OCI-LY1 (cell line): Measurements from ENCODE around the gene TRPV6.

Source experiments
- H2AFZ ChIP-seq: fragments of 200-600 bp; sonication (generic), shearing (Covaris generic); 2 replicates; pipeline ENCODE4 v1.6.0; 2014; ENCODE audit warnings: antibody characterized with exemption, mild to moderate bottlenecking, low read length
- H3F3A ChIP-seq: fragments of 200-600 bp; sonication (generic), shearing (Covaris generic); 2 replicates; pipeline ENCODE4 v1.6.0; 2014; ENCODE audit warnings: mild to moderate bottlenecking, antibody characterized with exemption, low read length, moderate library complexity; ENCODE audit not compliant: insufficient read depth
- H3K27ac ChIP-seq: fragments of 200-600 bp; sonication (generic); 2 replicates; pipeline ENCODE4 v1.5.1; 2014; ENCODE audit warnings: low read length, mixed run types, mild to moderate bottlenecking, low read depth; ENCODE audit not compliant: poor library complexity, severe bottlenecking
- H3K27me3 ChIP-seq: fragments of 200-600 bp; sonication (generic); 2 replicates; pipeline ENCODE4 v1.6.0; 2014; ENCODE audit warnings: antibody characterized with exemption, mild to moderate bottlenecking, low read length, moderate library complexity; ENCODE audit not compliant: insufficient read depth
- H3K36me3 ChIP-seq: fragments of 200-600 bp; sonication (generic); 2 replicates; pipeline ENCODE4 v1.6.1; 2014; ENCODE audit warnings: mild to moderate bottlenecking, antibody characterized with exemption, low read length, moderate library complexity, mixed read lengths; ENCODE audit not compliant: insufficient read depth
- H3K4me1 ChIP-seq: fragments of 200-600 bp; sonication (generic); 2 replicates; pipeline ENCODE4 v1.5.1; 2014; ENCODE audit warnings: mild to moderate bottlenecking, low read length, moderate library complexity; ENCODE audit not compliant: insufficient read depth, severe bottlenecking
- H3K4me2 ChIP-seq: fragments of 200-600 bp; sonication (generic), shearing (Covaris generic); 2 replicates; pipeline ENCODE4 v1.6.1; 2014; ENCODE audit warnings: low read length
- H3K4me3 ChIP-seq: fragments of 200-600 bp; sonication (generic); 2 replicates; pipeline ENCODE4 v1.5.1; 2014; ENCODE audit warnings: low read length, low read depth, mild to moderate bottlenecking, mixed read lengths; ENCODE audit not compliant: poor library complexity, severe bottlenecking
- H3K79me2 ChIP-seq: fragments of 200-600 bp; shearing (Covaris generic); 2 replicates; pipeline ENCODE4 v1.6.1; 2016; ENCODE audit warnings: mixed run types, low read length, mixed read lengths; ENCODE audit not compliant: insufficient read depth
- H3K9ac ChIP-seq: fragments of 200-600 bp; sonication (generic), shearing (Covaris generic); 2 replicates; pipeline ENCODE4 v1.6.1; 2014; ENCODE audit warnings: mild to moderate bottlenecking, low read length, mixed read lengths
- H3K9me2 ChIP-seq: fragments of 200-600 bp; sonication (generic), shearing (Covaris generic); 2 replicates; pipeline ENCODE4 v1.6.1; 2014; ENCODE audit warnings: low read depth, mild to moderate bottlenecking, low read length, mixed read lengths
- H3K9me3 ChIP-seq: fragments of 200-600 bp; shearing (Covaris generic); 2 replicates; pipeline ENCODE4 v1.6.1; 2014; ENCODE audit warnings: low read length, mixed read lengths
- H4K20me1 ChIP-seq: fragments of 200-600 bp; sonication (generic), shearing (Covaris generic); 2 replicates; pipeline ENCODE4 v1.6.0; 2016; ENCODE audit warnings: mild to moderate bottlenecking, low read length; ENCODE audit not compliant: insufficient read depth
- EZH2 ChIP-seq: fragments of 200-600 bp; sonication (generic), shearing (Covaris generic); IDR thresholded peaks from 2 replicates; pipeline ENCODE4 v1.8.0; 2017; ENCODE audit warnings: borderline replicate concordance, mixed run types, mild to moderate bottlenecking, antibody characterized with exemption, low read length, moderate library complexity, mixed read lengths
- TF ChIP-seq, protein P1 (sequence below): fragments of 200-600 bp; sonication (generic), shearing (Covaris generic); IDR thresholded peaks from 2 replicates; pipeline ENCODE4 v1.5.1; 2017; ENCODE audit warnings: mild to moderate bottlenecking, antibody characterized with exemption, low read length, moderate library complexity, mixed read lengths

The TRPV6 gene

DNA sequence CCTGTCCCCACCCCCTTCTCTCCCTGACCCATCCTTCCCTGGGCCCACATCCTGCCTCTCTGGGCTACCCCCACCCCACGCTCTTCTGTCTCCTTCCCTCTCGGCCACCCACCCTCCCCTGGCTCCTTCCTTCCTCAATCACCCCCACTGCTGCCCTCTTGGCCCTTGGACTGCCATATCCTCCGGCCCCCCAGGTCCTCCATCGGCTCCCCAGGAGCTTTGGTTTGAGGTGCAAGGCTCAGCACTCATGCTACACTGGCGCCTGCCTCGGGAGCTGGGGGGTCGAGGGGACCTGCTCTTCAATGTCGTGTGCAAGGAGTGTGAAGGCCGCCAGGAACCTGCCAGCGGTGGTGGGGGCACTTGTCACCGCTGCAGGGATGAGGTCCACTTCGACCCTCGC lies 19.8 kb downstream of the TRPV6 start:
- no peaks in the 10 kb centered on the region for H3K4me1 ChIP-seq
- no peaks in the 10 kb centered on the region for H3K36me3 ChIP-seq
- H3K4me2 ChIP-seq, result no peak overlapping the region

GRCh38 chr7:142864980-142865747 lies 20.4 kb downstream of the TRPV6 start:
- H3K9me2 ChIP-seq, result no peaks in the 10 kb centered on the region
- no peaks in the 10 kb centered on the region for H3K4me1 ChIP-seq
- no peaks in the 10 kb centered on the region for H3K79me2 ChIP-seq
- H3K4me3 ChIP-seq, result no peak overlapping the region
- no peaks in the 10 kb centered on the region for H3F3A ChIP-seq
- no peaks in the 10 kb centered on the region for H4K20me1 ChIP-seq
- no peak overlapping the region for H3K4me2 ChIP-seq
- H3K36me3 ChIP-seq, result no peaks in the 10 kb centered on the region
- H3K9ac ChIP-seq, result no peak overlapping the region
- H3K27me3 ChIP-seq, result peaks cover 5% of the 10 kb centered on the region
- H3K9me3 ChIP-seq, result no peaks in the 10 kb centered on the region
- no peak overlapping the region for H3K27ac ChIP-seq
- no peak for TF ChIP-seq EZH2
- TF ChIP-seq, protein P1, sequence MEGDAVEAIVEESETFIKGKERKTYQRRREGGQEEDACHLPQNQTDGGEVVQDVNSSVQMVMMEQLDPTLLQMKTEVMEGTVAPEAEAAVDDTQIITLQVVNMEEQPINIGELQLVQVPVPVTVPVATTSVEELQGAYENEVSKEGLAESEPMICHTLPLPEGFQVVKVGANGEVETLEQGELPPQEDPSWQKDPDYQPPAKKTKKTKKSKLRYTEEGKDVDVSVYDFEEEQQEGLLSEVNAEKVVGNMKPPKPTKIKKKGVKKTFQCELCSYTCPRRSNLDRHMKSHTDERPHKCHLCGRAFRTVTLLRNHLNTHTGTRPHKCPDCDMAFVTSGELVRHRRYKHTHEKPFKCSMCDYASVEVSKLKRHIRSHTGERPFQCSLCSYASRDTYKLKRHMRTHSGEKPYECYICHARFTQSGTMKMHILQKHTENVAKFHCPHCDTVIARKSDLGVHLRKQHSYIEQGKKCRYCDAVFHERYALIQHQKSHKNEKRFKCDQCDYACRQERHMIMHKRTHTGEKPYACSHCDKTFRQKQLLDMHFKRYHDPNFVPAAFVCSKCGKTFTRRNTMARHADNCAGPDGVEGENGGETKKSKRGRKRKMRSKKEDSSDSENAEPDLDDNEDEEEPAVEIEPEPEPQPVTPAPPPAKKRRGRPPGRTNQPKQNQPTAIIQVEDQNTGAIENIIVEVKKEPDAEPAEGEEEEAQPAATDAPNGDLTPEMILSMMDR, result no peak
- H2AFZ ChIP-seq, result no peak overlapping the region

More for the DNA sequence above, 19.8 kb downstream of the TRPV6 start:
- Histone ChIP-seq H3K9me2 (no peaks in the 10 kb centered on the region), H4K20me1 (no peaks in the 10 kb centered on the region), H3K9me3 (no peaks in the 10 kb centered on the region), H3K9ac (no peak overlapping the region), H2AFZ (no peak overlapping the region), H3K27me3 (peaks cover 5% of the 10 kb centered on the region), H3F3A (no peaks in the 10 kb centered on the region), H3K79me2 (no peaks in the 10 kb centered on the region), H3K27ac (no peak overlapping the region), H3K4me3 (no peak overlapping the region)
- TF ChIP-seq, protein P1, result no peak
- no peak for TF ChIP-seq EZH2

GRCh38 chr7:142863891-142864685 lies 21.5 kb downstream of the TRPV6 start:
- Histone ChIP-seq H3K27ac (no peak overlapping the region), H3F3A (no peaks in the 10 kb centered on the region), H3K9ac (no peak overlapping the region), H3K4me2 (no peak overlapping the region), H3K9me3 (no peaks in the 10 kb centered on the region), H3K9me2 (no peaks in the 10 kb centered on the region), H2AFZ (no peak overlapping the region), H4K20me1 (no peaks in the 10 kb centered on the region), H3K27me3 (peaks cover 5% of the 10 kb centered on the region), H3K4me3 (no peak overlapping the region), H3K79me2 (no peaks in the 10 kb centered on the region), H3K4me1 (no peaks in the 10 kb centered on the region), H3K36me3 (no peaks in the 10 kb centered on the region)
- no peak for TF ChIP-seq EZH2
- TF ChIP-seq, protein P1, result no peak
